HEK293T (cell line): ENCODE measurements around the gene PAWR.

Source experiments
- CTBP1 ChIP-seq: fragments of 450-650 bp; IDR thresholded peaks from 2 replicates; pipeline ENCODE4 v1.6.1; 2016; ENCODE audit warnings: borderline replicate concordance
- ELF4 ChIP-seq: fragments of 450-650 bp; IDR thresholded peaks from 2 replicates; pipeline ENCODE4 v1.6.1; 2017; ENCODE audit warnings: antibody characterized with exemption

GRCh38 chr12:79638490-79638889 lies 52.3 kb downstream of the PAWR start:
- TF ChIP-seq ELF4, result no peak
- TF ChIP-seq CTBP1, result no peak
